NCI-H748 (cell line): ENCODE measurements around the gene FLRT1.

Experiments used
- DNase-seq: peaks from one replicate; lab custom pipeline; 2025; ENCODE audit not compliant: unreplicated experiment; lab: John Stamatoyannopoulos, UW

The FLRT1 gene

GRCh38 chr11:64022125-64022784, 13.5 kb upstream of the FLRT1 start:
- no peak for DNase-seq

DNA sequence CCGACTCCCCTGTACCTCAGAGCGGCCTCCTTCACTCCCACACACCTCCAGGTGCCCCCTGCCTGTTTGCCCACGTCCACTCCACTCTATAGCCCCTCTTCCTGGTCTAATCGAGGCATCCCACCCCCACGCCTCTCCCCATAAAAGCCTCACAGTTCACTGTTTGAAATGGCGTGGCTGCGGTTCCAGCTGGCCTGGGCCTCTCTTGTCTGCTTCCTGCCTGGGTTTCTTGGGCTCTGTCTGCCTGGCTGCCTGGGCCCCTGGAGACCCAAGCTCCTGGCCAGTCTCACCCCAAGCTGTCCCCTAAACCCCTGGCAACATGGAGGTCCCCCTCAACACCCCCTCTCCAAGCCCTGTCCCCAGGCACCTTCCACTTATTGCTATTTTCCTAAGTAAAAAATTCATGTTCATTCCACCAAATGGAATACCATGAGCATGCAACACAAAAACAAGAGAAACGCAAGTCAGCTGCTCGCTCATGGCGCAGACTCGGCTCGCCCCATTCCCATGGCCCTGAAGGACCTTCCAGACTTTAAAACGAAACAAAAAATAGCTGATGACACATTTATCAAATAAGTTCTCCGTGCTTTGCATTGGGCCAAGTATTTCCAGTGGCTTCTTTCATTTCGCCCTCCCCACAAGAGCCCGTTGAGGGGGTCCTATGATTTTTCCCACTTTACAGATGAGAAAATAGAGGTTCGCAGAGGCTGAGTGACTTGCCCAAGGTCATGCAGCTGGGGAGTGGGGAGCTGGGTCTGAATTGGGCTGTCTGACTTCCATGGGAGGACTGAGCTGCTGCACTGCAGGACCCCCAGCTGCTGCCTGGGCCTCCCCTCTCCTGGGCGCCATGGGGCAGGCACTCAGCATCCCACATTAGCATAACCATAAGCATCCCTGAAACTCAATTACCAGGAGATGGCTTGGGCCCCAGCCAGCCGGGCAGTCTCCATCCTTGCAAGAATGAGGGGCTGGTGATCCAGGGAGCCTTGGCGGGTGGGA, 11.7 kb upstream of the FLRT1 start:
- DNase-seq = no peak

- no peak for DNase-seq
These were observed 10.5 kb upstream of the FLRT1 start for GRCh38 chr11:64025205-64025604.

- no peak for DNase-seq
These were observed 9.0 kb upstream of the FLRT1 start for GRCh38 chr11:64026575-64027205.

DNA sequence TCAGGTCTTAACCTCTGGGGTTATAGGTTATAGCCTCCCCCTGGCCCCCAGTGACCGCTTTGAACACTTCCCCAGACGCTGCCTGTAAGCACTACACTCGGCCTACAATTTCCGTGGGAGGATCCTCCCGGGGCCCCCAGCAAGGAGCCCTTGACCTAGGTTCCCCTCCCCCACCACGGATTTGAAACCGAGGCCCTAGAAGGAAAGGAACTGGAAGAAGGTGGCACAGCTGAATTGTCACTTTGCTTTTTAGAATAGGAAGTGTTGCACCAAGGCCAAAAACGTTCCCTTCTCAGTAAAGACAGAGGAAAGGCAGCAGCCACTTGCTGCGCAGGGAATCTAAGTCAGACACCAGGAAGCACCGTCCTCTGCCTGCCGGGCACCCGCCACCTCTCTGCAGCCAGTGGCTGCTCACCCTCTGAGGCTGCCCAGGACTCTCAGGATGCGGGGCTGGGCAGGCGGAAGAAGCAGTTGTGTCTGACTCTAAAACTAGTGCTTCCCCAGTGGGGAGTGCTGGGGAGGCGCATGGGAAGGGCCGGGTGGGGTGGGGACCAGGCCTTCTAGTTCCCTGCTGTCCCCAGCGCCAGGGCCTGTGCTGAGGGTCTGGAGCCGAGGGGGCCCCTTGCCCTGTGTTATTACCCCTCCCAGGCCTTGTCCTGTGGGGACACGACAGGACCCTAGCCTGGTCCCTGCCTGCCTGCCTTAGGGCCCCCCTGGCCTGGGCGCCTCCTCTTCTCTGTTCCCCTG, 7.9 kb upstream of the FLRT1 start:
- no peak for DNase-seq

GRCh38 chr11:64028398-64029115, 7.2 kb upstream of the FLRT1 start:
- peak; percentile 80 for DNase-seq

DNA sequence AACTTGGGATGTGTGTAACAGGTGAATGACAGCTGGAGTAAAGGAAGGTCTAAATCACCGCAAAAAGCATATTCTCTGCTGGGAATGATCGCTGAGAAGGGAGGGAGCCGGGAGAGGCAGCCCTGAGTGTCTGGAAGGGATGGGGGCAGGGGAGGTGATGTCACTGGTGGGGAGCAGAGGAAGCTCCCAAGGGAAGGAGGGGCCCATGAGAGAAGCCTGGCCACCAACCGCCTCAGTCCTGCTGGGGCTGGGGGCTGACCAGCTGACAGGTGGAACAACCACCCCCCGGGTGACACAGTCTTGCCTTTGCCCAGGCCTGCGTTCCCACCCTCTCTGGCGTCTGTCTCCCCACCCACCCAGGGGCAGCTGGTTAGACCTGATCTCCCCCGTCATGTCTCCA, 6.0 kb upstream of the FLRT1 start:
- no peak for DNase-seq

- DNase-seq = no peak
These were observed 4.7 kb upstream of the FLRT1 start for GRCh38 chr11:64031001-64031400.

- no peak for DNase-seq
These were observed 3.7 kb upstream of the FLRT1 start for GRCh38 chr11:64032050-64032449.

DNA sequence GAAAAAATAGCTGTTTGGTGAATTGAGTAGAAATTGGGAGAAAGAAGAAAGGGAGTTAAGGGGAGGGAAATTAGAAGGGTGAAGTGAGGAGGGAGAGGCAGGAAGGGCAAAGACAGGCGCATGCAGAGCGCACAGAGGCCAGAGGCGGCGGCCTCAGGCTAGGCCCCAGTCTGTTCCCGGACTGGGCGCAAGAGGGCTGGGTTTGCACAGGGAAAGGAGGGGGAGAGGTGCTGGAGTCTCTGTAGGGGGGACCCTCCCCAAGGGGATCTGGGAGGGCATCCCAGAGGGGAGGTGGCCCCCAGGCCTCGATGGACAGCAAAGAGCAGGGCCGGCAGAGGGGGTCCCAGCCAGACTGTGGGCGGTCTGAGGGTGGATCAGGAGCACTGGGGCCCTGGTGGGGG, 1.3 kb upstream of the FLRT1 start:
- DNase-seq = no peak

DNA sequence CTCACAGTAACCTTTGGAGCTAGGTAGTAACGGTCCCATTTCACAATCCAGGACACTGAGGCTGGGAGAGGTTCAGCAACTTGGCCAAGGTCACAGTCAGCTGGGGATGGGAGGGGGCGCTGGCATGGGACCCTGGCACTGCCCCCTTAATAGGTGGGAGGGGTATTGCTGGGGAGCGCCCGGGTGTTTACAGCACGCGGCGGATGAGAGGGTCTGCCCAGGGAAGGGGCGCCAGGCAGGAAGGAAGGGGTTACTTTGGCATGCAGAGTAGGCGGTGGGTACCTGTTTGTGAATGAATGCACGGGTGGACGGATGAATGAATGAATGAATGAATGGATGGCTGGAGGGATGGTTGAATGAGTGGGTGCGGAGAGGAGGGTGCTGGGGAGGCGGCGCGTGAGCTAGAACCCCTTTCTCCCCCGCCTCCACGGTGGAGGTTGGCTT, 628 bp upstream of the FLRT1 start:
- no peak for DNase-seq

- peak; percentile 42 for DNase-seq
These were observed 626 bp downstream of the FLRT1 start for GRCh38 chr11:64036087-64037026.

GRCh38 chr11:64037027-64037634, 1.4 kb downstream of the FLRT1 start:
- peak; percentile 23 for DNase-seq

- no peak for DNase-seq
These were observed 2.8 kb downstream of the FLRT1 start for GRCh38 chr11:64038500-64038899.

GRCh38 chr11:64039012-64039665, 3.4 kb downstream of the FLRT1 start:
- no peak for DNase-seq

- peak; percentile 57 for DNase-seq
These were observed 5.1 kb downstream of the FLRT1 start for GRCh38 chr11:64040684-64041322.

DNA sequence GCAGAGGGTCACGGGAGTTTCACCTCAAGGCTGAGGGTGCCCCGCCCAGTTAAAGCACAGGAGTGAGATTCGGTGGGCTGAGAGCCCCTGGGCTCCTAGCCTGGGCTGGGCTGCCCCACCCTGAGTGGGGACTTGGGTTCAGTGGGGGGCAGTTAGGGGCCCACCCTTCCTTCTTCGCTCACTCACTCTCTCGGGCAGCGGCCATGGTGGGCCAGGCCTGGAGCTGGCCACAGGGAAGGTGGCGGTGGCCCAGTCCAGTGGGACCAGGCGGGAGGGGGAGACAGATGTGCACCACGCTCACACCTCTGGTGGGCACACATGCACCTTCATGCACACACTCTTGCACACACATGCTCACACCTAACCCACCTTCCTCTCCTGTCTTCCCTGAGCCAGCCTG, 6.1 kb downstream of the FLRT1 start:
- no peak for DNase-seq

- DNase-seq = no peak
These were observed 6.6 kb downstream of the FLRT1 start for GRCh38 chr11:64042301-64042700.
